GM12878 (cell line): Measurements from ENCODE around the gene DUSP22. TPM values are rescaled to one million over a fixed set of nuclear protein-coding genes. Genes with fewer than 3 reads are reported as not detected.
A peak's percentile ranks its signal among the peaks of the same experiment; 100 is the strongest.

Source experiments
- BCL3 ChIP-seq: IDR thresholded peaks from 2 replicates; pipeline ENCODE4 v1.6.1; 2011; ENCODE audit warnings: borderline replicate concordance, low read depth, mild to moderate bottlenecking, moderate library complexity, low read length; ENCODE audit not compliant: insufficient read depth, poor library complexity, severe bottlenecking
- CBFB ChIP-seq: IDR thresholded peaks from 2 replicates; pipeline ENCODE4 v1.6.1; 2016; ENCODE audit warnings: antibody characterized with exemption, low read depth
- E2F4 ChIP-seq: IDR thresholded peaks from 2 replicates; pipeline ENCODE4 v1.6.1; 2012; ENCODE audit warnings: low read depth, low read length, improper control_type of control experiment
- ETV6 ChIP-seq, 2 experiments: fragments of 450-650 bp in 1 of 2; IDR thresholded peaks in 1 of 2; conservative IDR thresholded peaks in 1 of 2; 2 replicates each; pipeline ENCODE4 v1.6.1; 2014; ENCODE audit warnings: antibody characterized with exemption in 1 of 2, borderline replicate concordance in 1 of 2, low read depth in 1 of 2, mild to moderate bottlenecking in 1 of 2, moderate library complexity in 1 of 2
- IRF3 ChIP-seq: fragments of 450-650 bp; IDR thresholded peaks from 2 replicates; pipeline ENCODE4 v1.6.1; 2014; ENCODE audit warnings: mild to moderate bottlenecking
- KDM1A ChIP-seq: fragments of 200-600 bp; sonication (generic); IDR thresholded peaks from 2 replicates; pipeline ENCODE4 v1.6.1; 2016; ENCODE audit warnings: borderline replicate concordance
- NBN ChIP-seq: fragments of 450-650 bp; IDR thresholded peaks from 2 replicates; pipeline ENCODE4 v1.6.1; 2016
- NR2F1 ChIP-seq: fragments of 450-650 bp; conservative IDR thresholded peaks from 2 replicates; pipeline ENCODE4 v1.6.1; 2017; ENCODE audit warnings: mild to moderate bottlenecking
- PAX8 ChIP-seq: fragments of 450-650 bp; IDR thresholded peaks from 2 replicates; pipeline ENCODE4 v1.6.1; 2017; ENCODE audit warnings: mild to moderate bottlenecking, moderate library complexity
- POLR2A ChIP-seq: IDR thresholded peaks from 2 replicates; pipeline ENCODE4 v1.6.1; 2011; ENCODE audit warnings: low read depth, mild to moderate bottlenecking, low read length
- SIN3A ChIP-seq: IDR thresholded peaks from 2 replicates; pipeline ENCODE4 v1.6.1; 2012; ENCODE audit warnings: low read depth, low read length, improper control_type of control experiment
- YY1 ChIP-seq: IDR thresholded peaks from 2 replicates; pipeline ENCODE4 v1.6.1; 2011; ENCODE audit warnings: low read depth, mild to moderate bottlenecking, low read length
- ZBTB4 ChIP-seq: fragments of 450-650 bp; formaldehyde crosslinking; IDR thresholded peaks from 2 replicates; pipeline ENCODE4 v1.4.0; 2022; ENCODE audit warnings: mild to moderate bottlenecking, moderate library complexity
- ZNF592 ChIP-seq: fragments of 450-650 bp; IDR thresholded peaks from 2 replicates; pipeline ENCODE4 v1.6.1; 2017; ENCODE audit warnings: mild to moderate bottlenecking, moderate library complexity
- polyA plus RNA-seq, 11 experiments: library from polyadenylated mRNA; depleted of rRNA in 4 of 11; unstranded in 6 of 11; stranded (reverse) in 5 of 11; fragments of >200 nt; fragmentation: Nextera tagmentation in 4 of 11; fragmentation: Illumina TruSeq in 1 of 11; extraction: Ambion mirVana in 4 of 11; extraction: Trizol in 1 of 11; gene quantifications; 1 replicate in 1 of 11; 2 replicates in 10 of 11; pipeline versions ENCODE4 v1.2.1 to v1.2.3, GENCODE V29; 2011 to 2016; ENCODE audit warnings: inconsistent platforms in 2 of 11, missing spikeins in 2 of 11, low read depth in 1 of 11
- total RNA-seq, 4 experiments: library from RNA; depleted of rRNA in 3 of 4; stranded (reverse); fragments of >200 nt in 3 of 4; fragmentation: Illumina TruSeq in 1 of 4; extraction: Trizol in 1 of 4; gene quantifications; 2 replicates each; pipeline versions ENCODE4 v1.2.1 to v1.2.3, GENCODE V29; 2013 to 2021

DUSP22 gene
- total and polyA plus RNA-seq, 10 of the 15 experiments (the other 5 are each of a cell fraction or from before 2014, with no cell fraction given): 78.9 to 156 (median 107) TPM

GRCh38 chr6:393391-394221 lies 101.3 kb downstream of the DUSP22 start (continued):
- TF ChIP-seq ETV6 (conservative IDR thresholded peaks at IDR 0.05 in 1 of 2, IDR thresholded peaks at IDR 0.05 in 1 of 2; ENCODE audit: borderline replicate concordance in 1 of 2, low read depth in 1 of 2) (peak in 1 of 2 experiments; percentile 38; a peak in 1 of 4 replicates), E2F4 (no peak), IRF3 (no peak), ZNF592 (no peak), CBFB (0 out of 2 replicates have a peak, but pooled peaks have one; percentile 36), POLR2A (peak; percentile 85), SIN3A (peak; percentile 42; the same call in 1 of the 2 replicates), ZBTB4 (CRISPR knock-in tag) (no peak), NR2F1 (no peak), YY1 (no peak), BCL3 (no peak), NBN (0 out of 2 replicates have a peak, but pooled peaks have one; percentile 33), KDM1A (no peak), PAX8 (no peak)
